ENCODE data around the gene CACNA1B. TPM values are rescaled to one million over a fixed set of nuclear protein-coding genes. Genes with fewer than 3 reads are reported as not detected.

The CACNA1B gene
- total and polyA plus RNA-seq, 2 of the 4 experiments (the other 2 are of a cell fraction): 0.02 TPM; not detected in 1

DNA sequence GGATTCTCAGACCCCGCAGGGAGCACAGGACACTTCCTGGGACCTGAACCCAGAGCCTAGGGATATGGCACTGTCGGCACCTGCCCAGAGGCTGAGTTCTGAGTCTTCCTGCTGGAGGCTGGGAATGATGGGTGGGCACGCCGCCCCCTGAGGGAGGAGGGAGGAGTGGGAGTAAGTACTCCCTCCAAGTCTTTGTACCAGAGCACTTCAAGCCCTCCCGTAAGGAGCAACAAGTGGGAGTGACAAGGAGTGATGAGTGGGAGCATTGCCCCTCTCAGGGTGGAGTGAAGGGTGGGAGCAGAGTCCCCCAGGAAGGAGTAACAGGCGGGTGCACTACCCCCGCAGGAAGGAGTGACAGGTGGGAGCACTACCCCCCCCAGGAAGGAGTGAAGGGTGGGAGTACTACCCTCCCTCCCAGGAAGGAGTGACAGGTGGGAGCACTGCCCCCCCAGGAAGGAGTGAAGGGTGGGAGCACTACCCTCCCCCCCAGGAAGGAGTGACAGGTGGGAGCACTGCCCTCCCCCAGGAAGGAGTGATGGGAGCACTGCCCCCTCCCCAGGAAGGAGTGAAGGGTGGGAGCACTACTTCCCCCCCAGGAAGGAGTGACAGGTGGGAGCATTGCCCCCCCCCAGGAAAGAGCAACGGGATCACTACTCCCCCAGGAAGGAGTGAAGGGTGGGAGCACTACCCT lies 100.1 kb downstream of the CACNA1B start:
- Histone ChIP-seq H3K18ac (ENCODE audit: low read depth, low read length) (no peak overlapping the region), H3K23ac (ENCODE audit: low read depth, low read length) (no peak overlapping the region), H4K5ac (ENCODE audit: low read depth, low read length) (no peak overlapping the region), H3K27ac (ENCODE audit: insufficient read depth, low read length) (no peak overlapping the region), H2BK15ac (ENCODE audit: low read depth, low read length) (no peak overlapping the region), H2BK20ac (ENCODE audit: low read depth, low read length) (no peak overlapping the region), H3K36me3 (ENCODE audit: control insufficient read depth, insufficient read depth, low read length) (no peaks in the 10 kb centered on the region), H3K9ac (ENCODE audit: low read depth, low read length) (no peak overlapping the region), H3K27me3 (ENCODE audit: control insufficient read depth, insufficient read depth, low read length) (no peaks in the 10 kb centered on the region), H3K4me1 (ENCODE audit: control insufficient read depth, insufficient read depth, low read length) (no peaks in the 10 kb centered on the region), H2AK9ac (replicated peaks; ENCODE audit: low read depth, low read length, poor library complexity) (no peak overlapping the region), H3K4me3 (ENCODE audit: insufficient read depth, low read depth, low read length) (no peak overlapping the region), H3K9me3 (ENCODE audit: control insufficient read depth, insufficient read depth, low read length) (peaks cover 42% of the 10 kb centered on the region), H2AFZ (replicated peaks; ENCODE audit: low read length, poor library complexity) (no peak overlapping the region), H3K9me1 (ENCODE audit: insufficient read depth, low read length) (no peaks in the 10 kb centered on the region), H3K4me2 (ENCODE audit: low read depth, low read length) (no peak overlapping the region), H4K91ac (ENCODE audit: insufficient read depth, low read depth, low read length) (no peak overlapping the region), H4K8ac (ENCODE audit: low read depth in 2 of 2, low read length in 2 of 2) (no peak overlapping the region), H3K4ac (ENCODE audit: low read depth, low read length) (no peak overlapping the region), H2AK5ac (ENCODE audit: low read depth, low read length) (no peak overlapping the region), H2BK120ac (ENCODE audit: low read depth, low read length) (no peak overlapping the region), H2BK5ac (ENCODE audit: low read depth, low read length, poor library complexity, severe bottlenecking) (no peak overlapping the region), H3K79me1 (ENCODE audit: low read depth in 1 of 2, low read length in 2 of 2) (no peaks in the 10 kb centered on the region), H3K14ac (replicated peaks; ENCODE audit: low read depth, low read length) (no peak overlapping the region), H4K20me1 (ENCODE audit: insufficient read depth, low read length) (no peaks in the 10 kb centered on the region), H3K56ac (ENCODE audit: extremely low read depth, insufficient read depth, low read length) (no peak overlapping the region)
- no peak for TF ChIP-seq NFE2L2 (IDR thresholded peaks at IDR 0.05; ENCODE audit: low read depth, low read length)
- TF ChIP-seq POLR2A (IDR thresholded peaks at IDR 0.05; ENCODE audit: low read depth, low read length): no peak
- no peak for TF ChIP-seq CHD1 (IDR thresholded peaks at IDR 0.05; ENCODE audit: low read depth, low read length)
- no peak for TF ChIP-seq RFX5 (IDR thresholded peaks at IDR 0.05; ENCODE audit: low read depth, low read length)
- TF ChIP-seq FOS (IDR thresholded peaks at IDR 0.05; ENCODE audit: low read depth, low read length): no peak
- TF ChIP-seq, protein P1, sequence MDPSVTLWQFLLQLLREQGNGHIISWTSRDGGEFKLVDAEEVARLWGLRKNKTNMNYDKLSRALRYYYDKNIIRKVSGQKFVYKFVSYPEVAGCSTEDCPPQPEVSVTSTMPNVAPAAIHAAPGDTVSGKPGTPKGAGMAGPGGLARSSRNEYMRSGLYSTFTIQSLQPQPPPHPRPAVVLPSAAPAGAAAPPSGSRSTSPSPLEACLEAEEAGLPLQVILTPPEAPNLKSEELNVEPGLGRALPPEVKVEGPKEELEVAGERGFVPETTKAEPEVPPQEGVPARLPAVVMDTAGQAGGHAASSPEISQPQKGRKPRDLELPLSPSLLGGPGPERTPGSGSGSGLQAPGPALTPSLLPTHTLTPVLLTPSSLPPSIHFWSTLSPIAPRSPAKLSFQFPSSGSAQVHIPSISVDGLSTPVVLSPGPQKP (IDR thresholded peaks at IDR 0.05; ENCODE audit: borderline replicate concordance, low read depth, low read length): no peak
- TF ChIP-seq, protein P2, sequence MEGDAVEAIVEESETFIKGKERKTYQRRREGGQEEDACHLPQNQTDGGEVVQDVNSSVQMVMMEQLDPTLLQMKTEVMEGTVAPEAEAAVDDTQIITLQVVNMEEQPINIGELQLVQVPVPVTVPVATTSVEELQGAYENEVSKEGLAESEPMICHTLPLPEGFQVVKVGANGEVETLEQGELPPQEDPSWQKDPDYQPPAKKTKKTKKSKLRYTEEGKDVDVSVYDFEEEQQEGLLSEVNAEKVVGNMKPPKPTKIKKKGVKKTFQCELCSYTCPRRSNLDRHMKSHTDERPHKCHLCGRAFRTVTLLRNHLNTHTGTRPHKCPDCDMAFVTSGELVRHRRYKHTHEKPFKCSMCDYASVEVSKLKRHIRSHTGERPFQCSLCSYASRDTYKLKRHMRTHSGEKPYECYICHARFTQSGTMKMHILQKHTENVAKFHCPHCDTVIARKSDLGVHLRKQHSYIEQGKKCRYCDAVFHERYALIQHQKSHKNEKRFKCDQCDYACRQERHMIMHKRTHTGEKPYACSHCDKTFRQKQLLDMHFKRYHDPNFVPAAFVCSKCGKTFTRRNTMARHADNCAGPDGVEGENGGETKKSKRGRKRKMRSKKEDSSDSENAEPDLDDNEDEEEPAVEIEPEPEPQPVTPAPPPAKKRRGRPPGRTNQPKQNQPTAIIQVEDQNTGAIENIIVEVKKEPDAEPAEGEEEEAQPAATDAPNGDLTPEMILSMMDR (conservative IDR thresholded peaks at IDR 0.05; ENCODE audit: low read depth, low read length): no peak
- no peak for TF ChIP-seq RCOR1 (IDR thresholded peaks at IDR 0.05; ENCODE audit: insufficient replicate concordance, low read length)
- no peak for TF ChIP-seq SMC3 (IDR thresholded peaks at IDR 0.05; ENCODE audit: low read depth, low read length)
- TF ChIP-seq MAFK (IDR thresholded peaks at IDR 0.05; ENCODE audit: low read depth, low read length): no peak
- TF ChIP-seq MXI1 (IDR thresholded peaks at IDR 0.05; ENCODE audit: borderline replicate concordance, low read depth, low read length): no peak
- TF ChIP-seq CEBPB (IDR thresholded peaks at IDR 0.05; ENCODE audit: low read depth, low read length): no peak
- TF ChIP-seq MAZ (IDR thresholded peaks at IDR 0.05; ENCODE audit: borderline replicate concordance, low read depth, low read length): no peak
- BruUV-seq (replicated peaks): no TSS peak
- DNase-seq: no peak
- CTCF ChIA-PET: no interaction called here
- in situ Hi-C loops (cut with MboI; ENCODE audit: low sequenced_read_pairs): no loop called here
- POLR2A ChIA-PET (ENCODE audit: unreplicated experiment): no interaction called here
- dilution Hi-C loops (cut with HindIII; ENCODE audit: low sequenced_read_pairs, unreplicated experiment): no loop called here
- WGBS, 2 experiments (ENCODE audit: extremely low coverage in 2 of 2, insufficient read length in 1 of 2): 70% methylated on average over 2 of the region's 8 CpGs; no CpG with 5 or more reads in 1 of the 2 experiments
- no peak for ATAC-seq (ENCODE audit: low read depth)
- intact Hi-C loops (cut with micrococcal nuclease): no loop called here

Measured in IMR-90 (cell line).